Large intestine (tissue), 3 donors: ENCODE data around the gene OSR1. TPM values are rescaled to one million over a fixed set of nuclear protein-coding genes. Genes with fewer than 3 reads are reported as not detected.

Experiments used
- DNase-seq, 2 donors: peaks; one replicate each; pipeline versions ENCODE4 v3.0.0 to v3.0.0-alpha.2; 2013
- H3K27ac ChIP-seq: one replicate; pipeline ENCODE4 v1.5.1; 2013; ENCODE audit warnings: low read length
- H3K27me3 ChIP-seq: 2 replicates; pipeline ENCODE4 v1.6.1; 2013; ENCODE audit warnings: low read length; ENCODE audit not compliant: control insufficient read depth, insufficient read depth
- H3K36me3 ChIP-seq: 2 replicates; pipeline ENCODE4 v1.6.1; 2013; ENCODE audit warnings: low read length; ENCODE audit not compliant: control insufficient read depth, insufficient read depth
- H3K4me1 ChIP-seq: one replicate; pipeline ENCODE4 v1.6.1; 2013; ENCODE audit warnings: low read length; ENCODE audit not compliant: control insufficient read depth, insufficient read depth
- H3K4me3 ChIP-seq: one replicate; pipeline ENCODE4 v1.5.1; 2013; ENCODE audit warnings: low read length
- H3K9me3 ChIP-seq: one replicate; pipeline ENCODE4 v1.6.1; 2013; ENCODE audit warnings: mild to moderate bottlenecking, low read depth, low read length, moderate library complexity; ENCODE audit not compliant: control insufficient read depth
- WGBS: methylation state at CpG from one replicate; pipeline ENCODE4 v1.1.5; 2013; ENCODE audit warnings: low lambda C conversion rate; ENCODE audit not compliant: insufficient coverage; 5-methylcytosine and 5-hydroxymethylcytosine counted together
- polyA plus RNA-seq: library from polyadenylated mRNA; unstranded; fragments of 120-200 nt; gene quantifications from one replicate; pipeline ENCODE4 v1.2.1, GENCODE V29; 2013

The OSR1 gene
- polyA plus RNA-seq, 1 donor: 17.7 TPM

- no peak overlapping the region for H3K27ac ChIP-seq
- H3K36me3 ChIP-seq: no peaks in the 10 kb centered on the region
- H3K4me1 ChIP-seq: no peaks in the 10 kb centered on the region
- no peak for DNase-seq
- H3K4me3 ChIP-seq: no peak overlapping the region
- H3K27me3 ChIP-seq: peaks cover 47% of the 10 kb centered on the region
- no peaks in the 10 kb centered on the region for H3K9me3 ChIP-seq
- WGBS: no CpG with 5 or more reads among the region's 2 CpGs
Measured at GRCh38 chr2:19369341-19369955, 11.0 kb upstream of the OSR1 start.

DNA sequence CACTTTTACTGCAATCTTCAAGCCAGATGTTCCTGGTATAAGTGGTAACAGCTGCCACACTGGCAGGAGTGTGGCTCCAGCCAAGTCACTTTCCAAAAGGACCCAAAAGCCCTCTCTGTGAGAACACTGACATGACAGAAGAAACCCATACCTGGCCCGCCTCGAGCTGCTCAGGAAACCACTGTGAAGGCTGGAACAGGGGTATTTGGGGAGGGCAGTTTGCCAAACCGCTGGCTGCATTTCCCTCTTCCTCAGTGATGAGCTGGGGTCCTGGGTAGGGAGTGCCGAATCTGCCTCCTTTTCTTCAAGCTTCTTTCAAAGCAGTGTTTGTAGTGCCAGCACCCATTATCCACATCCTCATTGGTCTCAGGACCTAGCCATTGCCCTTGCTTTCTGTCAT is 10.3 kb upstream of the OSR1 start:
- no peaks in the 10 kb centered on the region for H3K9me3 ChIP-seq
- H3K27me3 ChIP-seq: peaks cover 54% of the 10 kb centered on the region
- no peak overlapping the region for H3K27ac ChIP-seq
- no peaks in the 10 kb centered on the region for H3K36me3 ChIP-seq
- no peaks in the 10 kb centered on the region for H3K4me1 ChIP-seq
- 100% methylated on average over 1 of the region's 4 CpGs for WGBS
- H3K4me3 ChIP-seq: no peak overlapping the region
- no peak for DNase-seq

DNA sequence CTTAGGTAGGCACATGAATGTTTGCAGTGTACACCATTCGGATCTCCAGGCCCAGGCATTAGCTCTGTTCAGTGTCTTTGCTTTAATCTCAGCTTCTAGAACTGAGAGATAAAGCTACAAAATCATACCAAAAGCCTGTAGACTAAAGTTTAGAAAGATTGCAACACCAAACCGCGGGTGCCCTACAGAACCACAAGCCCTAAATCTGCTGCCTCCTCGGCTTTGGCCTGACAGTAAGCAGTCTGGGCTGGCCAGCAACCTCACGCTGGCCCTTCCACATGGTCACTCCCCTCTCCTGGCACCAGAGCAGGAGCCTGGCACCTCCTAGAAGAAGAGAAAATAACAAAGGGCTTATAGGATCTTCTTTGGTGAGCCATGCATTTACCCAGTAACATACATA is 8.9 kb upstream of the OSR1 start:
- Histone ChIP-seq H3K36me3 (no peaks in the 10 kb centered on the region), H3K9me3 (no peaks in the 10 kb centered on the region), H3K27me3 (peaks cover 64% of the 10 kb centered on the region), H3K4me1 (no peaks in the 10 kb centered on the region), H3K27ac (no peak overlapping the region), H3K4me3 (no peak overlapping the region)
- WGBS: no CpG with 5 or more reads among the region's 5 CpGs
- no peak for DNase-seq

DNA sequence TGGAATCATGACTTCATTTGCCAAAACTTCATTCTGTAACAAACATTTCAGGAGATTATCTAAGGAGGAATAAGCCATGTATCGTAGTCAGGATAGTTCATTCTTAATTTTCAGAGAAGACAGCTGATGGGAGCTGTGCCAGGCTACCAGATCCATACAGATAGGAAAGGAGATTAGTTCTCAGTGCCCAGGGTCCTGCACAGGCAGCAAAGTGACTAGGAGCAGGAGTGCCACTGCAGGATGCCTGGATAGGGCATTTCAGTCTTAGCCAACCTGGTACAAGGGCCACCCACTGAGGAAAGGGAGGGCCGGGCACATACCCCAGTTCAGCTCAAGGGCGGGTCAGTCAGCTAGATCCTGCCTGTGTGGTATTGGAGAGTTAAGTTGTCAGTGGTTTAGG is 6.7 kb upstream of the OSR1 start:
- Histone ChIP-seq H3K27me3 (peaks cover 78% of the 10 kb centered on the region), H3K4me3 (no peak overlapping the region), H3K27ac (no peak overlapping the region), H3K9me3 (peaks cover 3% of the 10 kb centered on the region), H3K36me3 (no peaks in the 10 kb centered on the region), H3K4me1 (peaks cover 14% of the 10 kb centered on the region)
- DNase-seq: no peak
- WGBS: no CpG with 5 or more reads among the region's 3 CpGs

DNA sequence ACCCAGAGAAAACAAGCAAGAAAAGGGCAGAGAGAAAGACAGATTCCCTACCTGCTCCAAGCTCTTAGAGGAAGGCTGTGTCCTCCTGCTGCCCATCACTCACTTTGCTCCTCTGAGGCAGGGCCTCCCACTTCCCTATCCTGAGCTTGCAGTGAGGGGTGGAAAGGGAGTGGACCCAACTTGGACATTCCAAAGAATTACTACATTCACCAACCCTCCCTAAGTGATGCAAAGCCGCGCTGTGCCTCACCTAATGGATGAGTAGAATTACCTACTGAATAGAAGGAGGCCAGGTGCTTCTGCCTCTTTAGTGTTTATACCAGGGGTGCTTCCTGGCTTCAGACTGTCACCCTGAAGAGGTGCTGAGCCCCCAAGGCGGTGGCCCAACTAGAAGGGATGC is 5.6 kb upstream of the OSR1 start:
- Histone ChIP-seq H3K36me3 (no peaks in the 10 kb centered on the region), H3K9me3 (peaks cover 3% of the 10 kb centered on the region), H3K4me1 (peaks cover 15% of the 10 kb centered on the region), H3K4me3 (no peak overlapping the region), H3K27me3 (peaks cover 81% of the 10 kb centered on the region), H3K27ac (no peak overlapping the region)
- no peak for DNase-seq
- no CpG with 5 or more reads among the region's 3 CpGs for WGBS

DNA sequence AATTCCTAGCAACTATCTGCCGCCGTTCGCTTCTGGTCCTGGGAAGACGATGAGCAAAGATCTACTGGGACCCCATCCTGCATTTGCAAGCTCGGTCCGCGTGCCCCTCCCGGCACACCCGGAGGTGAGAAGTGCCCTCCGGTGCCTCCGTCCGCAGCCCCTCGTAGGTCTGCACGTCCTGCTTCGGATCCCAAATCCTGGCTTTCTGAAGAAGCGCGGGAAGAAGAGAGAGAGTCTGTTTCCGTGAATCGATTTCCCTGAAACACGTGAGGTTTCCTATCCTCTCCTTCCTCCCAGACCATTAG is 5.0 kb upstream of the OSR1 start:
- H3K4me1 ChIP-seq: peaks cover 19% of the 10 kb centered on the region
- peak in 1 of 2 donors; percentile 18 for DNase-seq
- peaks cover 80% of the 10 kb centered on the region for H3K27me3 ChIP-seq
- no peak overlapping the region for H3K27ac ChIP-seq
- H3K36me3 ChIP-seq: no peaks in the 10 kb centered on the region
- H3K9me3 ChIP-seq: peaks cover 3% of the 10 kb centered on the region
- no CpG with 5 or more reads among the region's 20 CpGs for WGBS
- peak overlapping the region; percentile 48 for H3K4me3 ChIP-seq

DNA sequence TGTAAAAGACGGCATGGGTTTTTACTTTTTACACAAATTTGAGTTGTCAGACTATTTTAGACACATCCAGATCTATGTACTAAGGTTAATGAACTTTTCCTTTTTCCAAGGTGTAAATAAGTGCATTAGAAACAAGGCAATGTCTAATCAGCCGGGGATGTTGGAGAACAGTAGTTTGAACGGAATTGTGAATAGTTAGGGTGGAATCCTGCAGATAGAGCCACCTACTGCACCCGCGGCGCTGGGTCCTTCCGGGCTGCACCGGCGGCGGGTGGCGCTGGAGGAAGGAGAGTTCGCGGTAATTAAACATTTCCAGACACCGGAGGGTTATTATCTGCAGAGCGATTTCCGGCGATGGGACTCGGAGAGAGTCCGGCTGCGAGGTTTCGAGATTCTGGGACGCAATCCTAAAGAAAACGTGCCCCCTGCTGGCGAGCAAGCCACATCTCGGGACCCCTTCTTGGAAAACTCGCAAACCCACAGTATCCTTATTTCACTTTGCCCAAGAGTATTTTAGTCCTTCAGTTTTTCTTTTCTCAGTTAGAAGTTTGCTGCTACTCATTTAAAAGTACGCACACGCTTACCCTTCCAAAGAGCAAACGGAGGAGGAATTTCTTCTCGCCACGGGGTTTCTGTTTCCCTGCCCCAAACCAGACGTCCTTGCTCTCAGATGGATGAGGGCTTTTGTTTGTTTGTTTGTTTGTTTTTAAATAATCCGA is 4.5 kb upstream of the OSR1 start:
- H3K27me3 ChIP-seq: peaks cover 83% of the 10 kb centered on the region
- H3K36me3 ChIP-seq: no peaks in the 10 kb centered on the region
- no peak overlapping the region for H3K27ac ChIP-seq
- peak overlapping the region; percentile 48 for H3K4me3 ChIP-seq
- peaks cover 21% of the 10 kb centered on the region for H3K4me1 ChIP-seq
- WGBS: 0% methylated on average over 3 of the region's 33 CpGs
- peaks cover 8% of the 10 kb centered on the region for H3K9me3 ChIP-seq
- peak; percentile 64 to 77 for DNase-seq

GRCh38 chr2:19362094-19362754 is 3.8 kb upstream of the OSR1 start:
- peak overlapping the region; percentile 48 for H3K4me3 ChIP-seq
- DNase-seq: peak; percentile 33 to 71
- no peak overlapping the region for H3K27ac ChIP-seq
- H3K4me1 ChIP-seq: peaks cover 24% of the 10 kb centered on the region
- 13% methylated on average over 3 of the region's 16 CpGs for WGBS
- H3K9me3 ChIP-seq: peaks cover 11% of the 10 kb centered on the region
- peaks cover 87% of the 10 kb centered on the region for H3K27me3 ChIP-seq
- no peaks in the 10 kb centered on the region for H3K36me3 ChIP-seq

DNA sequence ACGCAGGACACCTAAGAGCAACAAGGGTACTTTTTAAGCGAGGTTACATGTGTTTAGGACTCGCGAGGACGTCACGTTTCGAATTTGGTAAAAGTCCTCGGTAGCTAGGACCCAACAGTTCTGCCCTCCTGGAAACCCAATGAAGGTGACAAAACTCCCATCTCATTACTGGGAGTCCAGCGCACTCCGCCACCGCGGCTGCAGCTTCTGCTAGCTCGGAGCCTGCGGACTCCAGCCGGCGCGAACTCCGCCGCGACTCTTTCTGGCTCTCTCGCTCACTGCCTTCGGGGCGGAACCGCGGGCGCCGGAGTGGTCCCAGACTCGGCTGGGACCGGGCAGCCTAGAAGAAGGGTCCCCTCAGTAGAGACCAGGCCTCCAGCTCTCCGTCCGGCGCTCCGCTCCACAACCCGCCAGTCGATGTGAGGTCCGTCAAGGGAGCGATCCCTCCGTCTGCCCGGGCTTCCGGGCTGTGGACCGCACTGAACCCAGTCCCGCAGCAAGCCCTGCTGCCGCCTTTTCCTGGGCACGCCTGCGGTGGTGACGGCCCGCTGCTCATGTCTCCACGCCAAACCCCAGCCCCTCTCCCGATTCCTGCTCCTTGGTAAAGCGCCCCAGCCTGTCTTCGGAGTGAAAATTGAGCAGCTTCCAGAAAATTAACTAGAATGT is 3.0 kb upstream of the OSR1 start:
- peak overlapping the region; percentile 48 for H3K4me3 ChIP-seq
- H3K36me3 ChIP-seq: no peaks in the 10 kb centered on the region
- peaks cover 27% of the 10 kb centered on the region for H3K4me1 ChIP-seq
- 0% methylated on average over 1 of the region's 51 CpGs for WGBS
- H3K27me3 ChIP-seq: peaks cover 87% of the 10 kb centered on the region
- no peak overlapping the region for H3K27ac ChIP-seq
- peak in 1 of 2 donors; percentile 56 for DNase-seq
- peaks cover 14% of the 10 kb centered on the region for H3K9me3 ChIP-seq

DNA sequence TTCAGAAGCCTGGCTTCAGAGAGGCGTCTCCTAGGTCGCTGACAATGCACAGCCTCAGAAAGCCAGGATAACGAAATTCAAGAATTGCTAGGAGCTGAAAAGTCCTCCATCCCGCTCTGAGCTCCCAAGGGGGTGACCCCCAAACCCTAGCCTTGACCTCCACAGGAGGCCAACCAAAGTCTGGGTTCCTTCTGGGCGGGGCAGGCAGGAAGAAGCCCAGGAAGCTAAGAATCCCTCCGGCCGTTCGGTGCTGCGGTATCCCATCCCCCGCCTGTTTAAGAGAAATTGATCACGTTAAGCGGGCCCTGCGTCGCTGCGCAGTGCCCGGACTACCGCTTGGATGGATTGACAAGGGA is 2.5 kb upstream of the OSR1 start:
- no CpG with 5 or more reads among the region's 17 CpGs for WGBS
- peaks cover 31% of the 10 kb centered on the region for H3K4me1 ChIP-seq

More for the DNA sequence above, 2.5 kb upstream of the OSR1 start:
- Histone ChIP-seq H3K4me3 (peak overlapping the region; percentile 48), H3K27me3 (peaks cover 93% of the 10 kb centered on the region), H3K9me3 (peaks cover 17% of the 10 kb centered on the region), H3K27ac (no peak overlapping the region), H3K36me3 (no peaks in the 10 kb centered on the region)
- DNase-seq: no peak
